ENCODE data around the gene MRPL39.

DNA sequence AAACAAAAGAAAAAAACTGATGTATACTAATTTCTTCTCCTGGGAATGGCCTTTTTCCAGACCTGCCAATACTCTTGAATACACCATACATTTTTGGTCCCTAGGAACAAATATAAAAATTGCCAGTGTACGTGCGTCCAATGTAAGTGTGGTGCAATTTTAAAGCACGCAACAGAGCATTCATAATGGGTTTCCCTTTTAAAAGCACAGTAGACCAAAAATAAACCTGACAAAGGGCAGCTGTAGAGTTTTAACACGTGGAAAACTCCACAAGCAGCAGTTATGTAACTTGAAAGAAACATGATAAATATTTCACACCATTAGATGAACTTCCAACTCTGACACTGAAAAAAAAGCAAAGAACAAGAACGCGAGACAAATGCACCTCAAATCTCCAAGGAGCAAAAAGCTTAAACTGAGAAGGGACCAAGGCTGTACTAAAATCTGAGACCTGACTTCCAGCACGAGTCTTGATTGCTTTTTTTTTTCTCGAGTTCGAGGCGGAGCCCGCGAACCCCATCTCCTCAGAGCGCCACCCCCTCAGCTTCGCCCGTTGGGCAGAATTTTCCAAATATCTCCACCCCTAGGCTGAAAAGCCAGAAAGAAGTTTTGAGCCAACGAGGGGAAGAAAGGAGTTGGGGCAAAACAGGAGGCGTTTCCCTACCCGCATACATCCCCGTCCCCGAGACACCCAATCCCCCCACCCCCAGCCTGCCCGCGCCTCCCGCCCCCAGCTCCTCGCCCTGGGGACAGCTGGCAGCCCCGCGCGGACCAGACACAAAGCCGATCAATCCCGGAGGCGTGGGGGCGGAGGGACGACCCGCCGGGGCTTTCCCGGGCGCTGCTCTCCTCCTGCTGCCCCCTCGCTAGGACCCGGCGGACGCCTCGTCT, 31.6 kb upstream of the MRPL39 start, which contains the start of gene JAM2:
- no peak for TF ChIP-seq CTCF (IDR thresholded peaks at IDR 0.05; ENCODE audit: low read depth, low read length, missing input control)
- TF ChIP-seq TAF1 (conservative IDR thresholded peaks at IDR 0.05): no peak
- TF ChIP-seq YY1 (IDR thresholded peaks at IDR 0.05): no peak
- TF ChIP-seq REST (IDR thresholded peaks at IDR 0.05): no peak
- no peak for TF ChIP-seq EGR1 (IDR thresholded peaks at IDR 0.05; ENCODE audit: low read depth in 2 of 2)
- TF ChIP-seq SP1 (IDR thresholded peaks at IDR 0.05): no peak
- TF ChIP-seq RAD21 (IDR thresholded peaks at IDR 0.05): no peak
- TF ChIP-seq RXRA (IDR thresholded peaks at IDR 0.05): no peak
- TF ChIP-seq, protein P1, sequence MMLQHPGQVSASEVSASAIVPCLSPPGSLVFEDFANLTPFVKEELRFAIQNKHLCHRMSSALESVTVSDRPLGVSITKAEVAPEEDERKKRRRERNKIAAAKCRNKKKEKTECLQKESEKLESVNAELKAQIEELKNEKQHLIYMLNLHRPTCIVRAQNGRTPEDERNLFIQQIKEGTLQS (IDR thresholded peaks at IDR 0.05): no peak
- TF ChIP-seq GABPA (IDR thresholded peaks at IDR 0.05 in 1 of 2, conservative IDR thresholded peaks at IDR 0.05 in 1 of 2): no peak
- TF ChIP-seq MAX (IDR thresholded peaks at IDR 0.05): no peak
- no peak for TF ChIP-seq JUND (IDR thresholded peaks at IDR 0.05)
- no peak for TF ChIP-seq NR2F2 (IDR thresholded peaks at IDR 0.05)

All from liver (tissue), 3 donors.